Heart left ventricle (tissue), 16 donors: ENCODE data around the gene COPS9. TPM values are rescaled to one million over a fixed set of nuclear protein-coding genes. Genes with fewer than 3 reads are reported as not detected.

Experiments used
- ATAC-seq, 4 donors: fragments of 200-7000 bp; cut with Tn5 transposase; one replicate each; pipeline ENCODE4 v1.9.1; 2020 to 2022; ENCODE audit warnings: moderate library complexity in 4 of 4, mild to moderate bottlenecking in 3 of 4, moderate number of reproducible peaks in 1 of 4
- DNase-seq, 5 donors: peaks; one replicate each; pipeline ENCODE4 v3.0.0-alpha.2; 2020
- H3K27ac ChIP-seq, 12 donors: fragments of 200-600 bp; sonication (generic) in 4 of 12; one replicate each; pipeline versions ENCODE4 v1.5.0 to v1.8.0; 2016 to 2022; ENCODE audit warnings: mild to moderate bottlenecking in 2 of 12
- H3K27me3 ChIP-seq, 9 donors: fragments of 200-600 bp; sonication (generic) in 2 of 9; one replicate each; pipeline versions ENCODE4 v1.5.1 to v1.8.0; 2016 to 2022; ENCODE audit warnings: mild to moderate bottlenecking in 3 of 9
- H3K36me3 ChIP-seq, 9 donors: fragments of 200-600 bp; sonication (generic) in 2 of 9; one replicate each; pipeline versions ENCODE4 v1.5.0 to v1.8.0; 2018 to 2022; ENCODE audit warnings: mild to moderate bottlenecking in 2 of 9
- H3K4me1 ChIP-seq, 12 donors: fragments of 200-600 bp; sonication (generic) in 4 of 12; one replicate each; pipeline versions ENCODE4 v1.5.0 to v1.8.0; 2016 to 2022; ENCODE audit warnings: mild to moderate bottlenecking in 3 of 12
- H3K4me3 ChIP-seq, 12 donors: fragments of 200-600 bp; sonication (generic) in 4 of 12; one replicate each; pipeline versions ENCODE4 v1.5.0 to v1.8.0; 2017 to 2022; ENCODE audit warnings: mild to moderate bottlenecking in 9 of 12, moderate library complexity in 4 of 12
- H3K9me3 ChIP-seq, 12 donors: fragments of 200-600 bp; sonication (generic) in 4 of 12; one replicate each; pipeline versions ENCODE4 v1.5.0 to v1.8.0; 2016 to 2022; ENCODE audit warnings: mild to moderate bottlenecking in 1 of 12
- POLR2A ChIP-seq, 2 donors: fragments of 450-650 bp; IDR thresholded peaks; one replicate each; pipeline ENCODE4 v1.6.1; 2017; ENCODE audit warnings: antibody characterized with exemption in 2 of 2, mild to moderate bottlenecking in 2 of 2, moderate library complexity in 2 of 2
- WGBS, 4 donors: extraction: QIAGEN DNeasy Blood & Tissue Kit in 2 of 4; methylation state at CpG; one replicate each; pipeline versions ENCODE4 v1.1.5 to v1.1.7; 2013 to 2018; 5-methylcytosine and 5-hydroxymethylcytosine counted together
- intact Hi-C, 10 donors: fragments of 100-400 bp; cut with DNase I; formaldehyde crosslinking; loops; one replicate each; pipeline versions ENCODE4 v1.11.1 to v1.14.2; 2022
- polyA plus RNA-seq, 2 donors: library from polyadenylated mRNA; stranded (reverse); fragments of 200-250 nt; gene quantifications; one replicate each; pipeline ENCODE4 v1.2.3, GENCODE V29; 2013
- total RNA-seq, 9 donors: library from RNA; depleted of rRNA in 2 of 9; stranded (reverse); fragments of >200 nt in 2 of 9; fragmentation: NEBNext Ultra II Directional in 3 of 9; extraction: Animal tissue kit (Norgen Biotek cat#: 25700) in 3 of 9; gene quantifications; one replicate each; pipeline versions ENCODE4 v1.1.0 to v1.2.4, GENCODE V29; 2016 to 2023
- TF ChIP-seq, protein P1 (sequence below), 12 donors: fragments of 200-600 bp; sonication (generic) in 4 of 12; IDR thresholded peaks; one replicate each; pipeline versions ENCODE4 v1.5.0 to v1.8.0; 2018 to 2022; ENCODE audit warnings: antibody characterized with exemption in 12 of 12, mild to moderate bottlenecking in 5 of 12
- donor health status: ischemic (EF 13 %, LVEDD 7.1; RV severe dilation, severe dysfunction).
- donor health status: healthy with polysubstance abuse.
- donor health status: DM: no; HTN: yes; CAD: no.
- donor health status: DM: no; HTN: no; CAD: no.
- donor health status: ischemic (EF 25% LVEDD 6.9; RV normal size, moderate dysfunction).
- donor health status: ischemic (EF 25% LVEDD 5.7; RV mildly dilated, moderate dysfunction).
- donor health status: healthy.
- donor health status: DM: yes; HTN: yes; CAD: no.
- donor health status: ischemic (EF 35%, LVEDD 5.7; RV mildly dilated, moderate dysfunction).
- donor health status: nonischemic (EF 11% LVEDD 7.7; RV severe dilation, severe dysfunction).
- donor health status: DM: yes; HTN: yes; CAD: no.
- donor health status: PGD.
- donor health status: ischemic (EF 29% LVEDD 5.4; RV normal size, mild dysfunction).
- donor health status: nonischemic (EF 23%, LVEDD 6.1; RV moderate dilation, normal function).

COPS9 gene
- total and polyA plus RNA-seq, 11 donors, result 130 to 664 (median 178) TPM

DNA sequence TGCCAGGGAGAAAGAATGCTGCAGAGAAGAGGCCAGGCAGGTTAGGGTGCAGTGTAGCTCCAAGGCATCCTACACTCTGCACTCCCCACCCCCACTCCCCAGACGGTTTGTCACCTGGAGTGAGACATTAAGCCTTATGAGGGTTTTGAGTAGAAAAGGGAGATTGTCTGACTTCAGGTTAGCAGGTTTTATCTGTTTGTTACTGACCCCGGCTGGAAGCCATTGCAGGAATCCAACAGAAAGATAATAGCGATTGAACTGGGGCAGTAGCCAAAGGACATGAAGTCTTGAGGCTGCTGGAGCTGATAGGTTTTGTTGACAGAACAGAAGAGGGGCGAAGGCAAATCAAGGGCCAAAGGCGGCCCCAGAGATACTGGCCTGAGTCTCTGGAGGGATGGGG lies 46.8 kb downstream of the COPS9 start:
- no peak for ATAC-seq
- Histone ChIP-seq H3K9me3 (peaks cover 0 to 30% (median 12%) of the 10 kb centered on the region in 12 donors), H3K4me1 (no peaks in the 10 kb centered on the region), H3K27me3 (peaks cover 0 to 40% (median 3%) of the 10 kb centered on the region in 9 donors), H3K27ac (no peak overlapping the region), H3K36me3 (no peaks in the 10 kb centered on the region), H3K4me3 (no peak overlapping the region)
- DNase-seq, result no peak
- TF ChIP-seq POLR2A (IDR thresholded peaks at IDR 0.05), result no peak
- TF ChIP-seq, protein P1, sequence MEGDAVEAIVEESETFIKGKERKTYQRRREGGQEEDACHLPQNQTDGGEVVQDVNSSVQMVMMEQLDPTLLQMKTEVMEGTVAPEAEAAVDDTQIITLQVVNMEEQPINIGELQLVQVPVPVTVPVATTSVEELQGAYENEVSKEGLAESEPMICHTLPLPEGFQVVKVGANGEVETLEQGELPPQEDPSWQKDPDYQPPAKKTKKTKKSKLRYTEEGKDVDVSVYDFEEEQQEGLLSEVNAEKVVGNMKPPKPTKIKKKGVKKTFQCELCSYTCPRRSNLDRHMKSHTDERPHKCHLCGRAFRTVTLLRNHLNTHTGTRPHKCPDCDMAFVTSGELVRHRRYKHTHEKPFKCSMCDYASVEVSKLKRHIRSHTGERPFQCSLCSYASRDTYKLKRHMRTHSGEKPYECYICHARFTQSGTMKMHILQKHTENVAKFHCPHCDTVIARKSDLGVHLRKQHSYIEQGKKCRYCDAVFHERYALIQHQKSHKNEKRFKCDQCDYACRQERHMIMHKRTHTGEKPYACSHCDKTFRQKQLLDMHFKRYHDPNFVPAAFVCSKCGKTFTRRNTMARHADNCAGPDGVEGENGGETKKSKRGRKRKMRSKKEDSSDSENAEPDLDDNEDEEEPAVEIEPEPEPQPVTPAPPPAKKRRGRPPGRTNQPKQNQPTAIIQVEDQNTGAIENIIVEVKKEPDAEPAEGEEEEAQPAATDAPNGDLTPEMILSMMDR (IDR thresholded peaks at IDR 0.05), result no peak
- WGBS, 4 donors, result 19 to 35% (median 25%) methylated on average over 5 of the region's 5 CpGs
- intact Hi-C loops, result no loop called here

DNA sequence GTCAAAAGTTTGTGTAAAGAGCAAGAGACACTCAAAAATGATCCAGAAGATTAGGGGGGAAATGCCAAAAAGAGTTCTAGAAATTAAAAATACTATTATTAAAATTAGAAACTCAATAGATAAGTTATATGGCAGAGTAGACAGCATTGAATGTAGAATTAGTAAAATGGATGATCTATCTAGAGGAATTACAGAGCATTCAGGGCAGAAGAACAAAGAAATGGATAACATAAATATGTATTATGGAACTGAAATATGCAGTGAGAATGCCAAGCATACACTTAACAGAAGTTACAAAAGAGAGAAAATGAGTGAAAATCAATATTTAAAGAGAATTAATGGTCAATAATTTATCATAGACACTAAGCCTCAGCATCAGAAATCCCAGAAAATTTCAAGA lies 49.5 kb downstream of the COPS9 start:
- no peak overlapping the region for H3K27ac ChIP-seq
- TF ChIP-seq, protein P1 (IDR thresholded peaks at IDR 0.05), result no peak
- no peak for TF ChIP-seq POLR2A (IDR thresholded peaks at IDR 0.05)
- H3K36me3 ChIP-seq, result no peaks in the 10 kb centered on the region
- peaks cover 0 to 23% (median 3%) of the 10 kb centered on the region in 9 donors for H3K27me3 ChIP-seq
- H3K4me1 ChIP-seq, result no peaks in the 10 kb centered on the region
- intact Hi-C loops, result no loop called here
- H3K4me3 ChIP-seq, result no peak overlapping the region
- H3K9me3 ChIP-seq, result peaks cover 0 to 30% (median 9%) of the 10 kb centered on the region in 12 donors
- no peak for ATAC-seq
- DNase-seq, result no peak

Other genes with a start within 250 kb of the COPS9 start
- gene NDUFA10, start 111.0 kb downstream of the COPS9 start, total RNA-seq, result 100 to 1,000 TPM; 249 to 577 (median 355) TPM
- gene NDUFA10, start 111.0 kb downstream of the COPS9 start, polyA plus RNA-seq, result 100 to 1,000 TPM; 170 to 189 TPM
- not detected for gene OR6B2, start 105.9 kb downstream of the COPS9 start, total RNA-seq
- not detected for gene OR6B2, start 105.9 kb downstream of the COPS9 start, polyA plus RNA-seq
- gene OR6B3, start 82.8 kb downstream of the COPS9 start, total RNA-seq, result not detected
- not detected for gene OR6B3, start 82.8 kb downstream of the COPS9 start, polyA plus RNA-seq
- 1 to 10 TPM in 1 of 9 donors, not detected in 8; 1.1 TPM for gene OTOS, start 4.4 kb upstream of the COPS9 start, total RNA-seq
- not detected for gene OTOS, start 4.4 kb upstream of the COPS9 start, polyA plus RNA-seq